Measurements from ENCODE around the gene CNKSR3.
"Not testable (repeated sequence)": the region's sequence is repeated elsewhere in the genome, so short reads cannot be mapped to it uniquely, and the experiment has no call there.

CNKSR3 gene

GRCh38 chr6:154529957-154530356 lies 19.5 kb upstream of the CNKSR3 start:
- DNase-seq (ENCODE audit: extremely low read depth in 1 of 2, low read depth in 1 of 2) = no peak

GRCh38 chr6:154528310-154528915 lies 17.9 kb upstream of the CNKSR3 start:
- no peak for DNase-seq (ENCODE audit: extremely low read depth in 1 of 2, low read depth in 1 of 2)

GRCh38 chr6:154526996-154527395 lies 16.5 kb upstream of the CNKSR3 start:
- DNase-seq (ENCODE audit: extremely low read depth in 1 of 2, low read depth in 1 of 2) = no peak

GRCh38 chr6:154522576-154522975 lies 12.1 kb upstream of the CNKSR3 start:
- no peak for DNase-seq (ENCODE audit: extremely low read depth in 1 of 2, low read depth in 1 of 2)

GRCh38 chr6:154521412-154521811 lies 10.9 kb upstream of the CNKSR3 start:
- no peak for DNase-seq (ENCODE audit: extremely low read depth in 1 of 2, low read depth in 1 of 2)

GRCh38 chr6:154520280-154520679 lies 9.8 kb upstream of the CNKSR3 start:
- DNase-seq (ENCODE audit: extremely low read depth in 1 of 2, low read depth in 1 of 2) = no peak

- no peak for DNase-seq (ENCODE audit: extremely low read depth in 1 of 2, low read depth in 1 of 2)
Observed at GRCh38 chr6:154518396-154518795, 7.9 kb upstream of the CNKSR3 start.

GRCh38 chr6:154516276-154516675 lies 5.8 kb upstream of the CNKSR3 start:
- no peak for DNase-seq (ENCODE audit: extremely low read depth in 1 of 2, low read depth in 1 of 2)

GRCh38 chr6:154515826-154516225 lies 5.3 kb upstream of the CNKSR3 start:
- no peak for DNase-seq (ENCODE audit: extremely low read depth in 1 of 2, low read depth in 1 of 2)

- DNase-seq (ENCODE audit: extremely low read depth in 1 of 2, low read depth in 1 of 2) = not testable (repeated sequence)
Observed at GRCh38 chr6:154515076-154515475, 4.6 kb upstream of the CNKSR3 start.

- DNase-seq (ENCODE audit: extremely low read depth in 1 of 2, low read depth in 1 of 2) = no peak
Observed at GRCh38 chr6:154514481-154514880, 4.0 kb upstream of the CNKSR3 start.

GRCh38 chr6:154513601-154514320 lies 3.3 kb upstream of the CNKSR3 start:
- no peak for DNase-seq (ENCODE audit: extremely low read depth in 1 of 2, low read depth in 1 of 2)

- DNase-seq (ENCODE audit: extremely low read depth in 1 of 2, low read depth in 1 of 2) = no peak
Observed at GRCh38 chr6:154512201-154512600, 1.7 kb upstream of the CNKSR3 start.

- no peak for DNase-seq (ENCODE audit: extremely low read depth in 1 of 2, low read depth in 1 of 2)
Observed at GRCh38 chr6:154511791-154512190, 1.3 kb upstream of the CNKSR3 start.

GRCh38 chr6:154509421-154510143 lies 903 bp downstream of the CNKSR3 start:
- DNase-seq (ENCODE audit: extremely low read depth in 1 of 2, low read depth in 1 of 2) = no peak

GRCh38 chr6:154508573-154509375 lies 1.7 kb downstream of the CNKSR3 start:
- no peak for DNase-seq (ENCODE audit: extremely low read depth in 1 of 2, low read depth in 1 of 2)

- no peak for DNase-seq (ENCODE audit: extremely low read depth in 1 of 2, low read depth in 1 of 2)
Observed at GRCh38 chr6:154506991-154507898, 3.2 kb downstream of the CNKSR3 start.

GRCh38 chr6:154506582-154506981 lies 3.9 kb downstream of the CNKSR3 start:
- DNase-seq (ENCODE audit: extremely low read depth in 1 of 2, low read depth in 1 of 2) = no peak

- no peak for DNase-seq (ENCODE audit: extremely low read depth in 1 of 2, low read depth in 1 of 2)
Observed at GRCh38 chr6:154506108-154506507, 4.4 kb downstream of the CNKSR3 start.

- no peak for DNase-seq (ENCODE audit: extremely low read depth in 1 of 2, low read depth in 1 of 2)
Observed at GRCh38 chr6:154504865-154505449, 5.5 kb downstream of the CNKSR3 start.
